OCI-LY7 (cell line): ENCODE data around the gene PFKM. TPM values are rescaled to one million over a fixed set of nuclear protein-coding genes. Genes with fewer than 3 reads are reported as not detected.

ENCODE experiments used
- BruUV-seq: library from RNA; stranded (reverse); fragments of 400-500 nt; replicated peaks from 2 replicates; lab custom pipeline; 2021; lab: Mats Ljungman, UMichigan
- CTCF ChIA-PET: fragments of 300-600 bp; sonication (Branson Sonifier 250); formaldehyde crosslinking; loops from one replicate; lab custom pipeline; 2022; ENCODE audit warnings: antibody characterized with exemption; ENCODE audit not compliant: unreplicated experiment; lab: Charles Lee
- POLR2A ChIA-PET: fragments of 300-600 bp; sonication (Branson Sonifier 250); formaldehyde crosslinking; loops from one replicate; lab custom pipeline; 2022; ENCODE audit warnings: antibody characterized with exemption; lab: Charles Lee
- DNase-seq: peaks from one replicate; pipeline ENCODE4 v3.0.0-alpha.2; 2015; ENCODE audit warnings: low spot score
- H2AFZ ChIP-seq: fragments of 200-600 bp; sonication (generic), shearing (Covaris generic); 2 replicates; pipeline ENCODE4 v1.6.1; 2014; ENCODE audit warnings: mild to moderate bottlenecking, antibody characterized with exemption, low read length, moderate library complexity
- H3K27ac ChIP-seq: fragments of 200-600 bp; sonication (generic); 2 replicates; pipeline ENCODE4 v1.5.1; 2014; ENCODE audit warnings: mixed run types, low read depth, mild to moderate bottlenecking, moderate library complexity, low read length, inconsistent platforms; ENCODE audit not compliant: poor library complexity, severe bottlenecking
- H3K36me3 ChIP-seq: fragments of 200-600 bp; sonication (generic); 2 replicates; pipeline ENCODE4 v1.6.1; 2014; ENCODE audit warnings: mild to moderate bottlenecking, antibody characterized with exemption, low read length, moderate library complexity, mixed read lengths; ENCODE audit not compliant: insufficient read depth
- H3K4me1 ChIP-seq: fragments of 200-600 bp; sonication (generic); 2 replicates; pipeline ENCODE4 v1.5.1; 2014; ENCODE audit warnings: mild to moderate bottlenecking, low read length; ENCODE audit not compliant: insufficient read depth, poor library complexity, severe bottlenecking
- H3K4me2 ChIP-seq: fragments of 200-600 bp; sonication (generic); 2 replicates; pipeline ENCODE4 v1.6.1; 2014; ENCODE audit warnings: mild to moderate bottlenecking, low read length
- H3K4me3 ChIP-seq: fragments of 200-600 bp; sonication (generic); 2 replicates; pipeline ENCODE4 v1.5.1; 2014; ENCODE audit warnings: mild to moderate bottlenecking, low read depth, low read length; ENCODE audit not compliant: poor library complexity, severe bottlenecking
- H3K79me2 ChIP-seq: fragments of 200-600 bp; sonication (generic); 2 replicates; pipeline ENCODE4 v1.6.1; 2016; ENCODE audit warnings: low read depth, mild to moderate bottlenecking, low read length, moderate library complexity, mixed read lengths; ENCODE audit not compliant: insufficient read depth
- H3K9me2 ChIP-seq: fragments of 200-600 bp; sonication (generic); 2 replicates; pipeline ENCODE4 v1.6.1; 2016; ENCODE audit warnings: mild to moderate bottlenecking, low read length, mixed read lengths; ENCODE audit not compliant: insufficient read depth
- H3K9me3 ChIP-seq: fragments of 200-600 bp; sonication (generic); 2 replicates; pipeline ENCODE4 v1.6.1; 2014; ENCODE audit warnings: mild to moderate bottlenecking, mixed run types, low read length, mixed read lengths
- H4K20me1 ChIP-seq: fragments of 200-600 bp; sonication (generic); 2 replicates; pipeline ENCODE4 v1.6.1; 2014; ENCODE audit warnings: mild to moderate bottlenecking, antibody characterized with exemption, low read length, moderate library complexity, mixed read lengths; ENCODE audit not compliant: insufficient read depth
- EZH2phosphoT487 ChIP-seq: fragments of 200-600 bp; sonication (generic); IDR thresholded peaks from 2 replicates; pipeline ENCODE4 v1.6.1; 2018; ENCODE audit warnings: low read depth, borderline replicate concordance, mild to moderate bottlenecking, mixed run types, antibody characterized with exemption, low read length, moderate library complexity, mixed read lengths
- intact Hi-C: fragments of 100-400 bp; cut with micrococcal nuclease; formaldehyde crosslinking; loops from one replicate; pipeline ENCODE4 v1.10.0; 2022; ENCODE audit not compliant: unreplicated experiment
- total RNA-seq, 2 experiments: library from RNA; depleted of rRNA in 1 of 2; stranded (reverse); fragments of >200 nt in 1 of 2; shearing (Covaris generic) in 1 of 2; gene quantifications; 2 replicates each; pipeline ENCODE4 v1.2.3, GENCODE V29; 2014 to 2022
- TF ChIP-seq, protein P1 (sequence below): fragments of 200-600 bp; sonication (generic); conservative IDR thresholded peaks from 2 replicates; pipeline ENCODE4 v1.5.1; 2014; ENCODE audit warnings: mild to moderate bottlenecking, antibody characterized with exemption, low read length, moderate library complexity, mixed read lengths

Gene PFKM
- total RNA-seq, 2 experiments from 2014 or later = 37.4 to 80.1 TPM

DNA sequence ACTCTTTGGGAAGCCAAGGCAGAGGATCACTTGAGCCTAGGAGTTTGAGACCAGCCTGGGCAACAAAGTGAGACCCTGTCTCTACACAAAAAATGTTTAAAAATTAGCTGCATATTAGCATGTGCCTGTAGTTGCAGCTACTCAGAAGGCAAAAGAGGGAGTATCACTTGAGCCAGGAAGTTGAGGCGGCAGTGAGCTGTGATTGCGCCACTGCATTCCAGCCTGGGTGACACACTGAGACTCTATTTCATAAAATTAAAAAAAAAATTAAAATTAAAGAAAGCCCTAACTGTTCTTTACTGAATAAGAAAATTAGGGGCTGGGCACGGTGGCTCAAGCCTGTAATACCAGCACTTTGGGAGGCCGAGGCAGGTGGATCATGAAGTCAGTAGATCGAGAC lies 40.3 kb upstream of the PFKM start:
- H3K27ac ChIP-seq = no peak overlapping the region
- no peak overlapping the region for H3K4me3 ChIP-seq
- peaks cover 9% of the 10 kb centered on the region for H3K9me3 ChIP-seq
- no peak for TF ChIP-seq EZH2phosphoT487
- TF ChIP-seq, protein P1, sequence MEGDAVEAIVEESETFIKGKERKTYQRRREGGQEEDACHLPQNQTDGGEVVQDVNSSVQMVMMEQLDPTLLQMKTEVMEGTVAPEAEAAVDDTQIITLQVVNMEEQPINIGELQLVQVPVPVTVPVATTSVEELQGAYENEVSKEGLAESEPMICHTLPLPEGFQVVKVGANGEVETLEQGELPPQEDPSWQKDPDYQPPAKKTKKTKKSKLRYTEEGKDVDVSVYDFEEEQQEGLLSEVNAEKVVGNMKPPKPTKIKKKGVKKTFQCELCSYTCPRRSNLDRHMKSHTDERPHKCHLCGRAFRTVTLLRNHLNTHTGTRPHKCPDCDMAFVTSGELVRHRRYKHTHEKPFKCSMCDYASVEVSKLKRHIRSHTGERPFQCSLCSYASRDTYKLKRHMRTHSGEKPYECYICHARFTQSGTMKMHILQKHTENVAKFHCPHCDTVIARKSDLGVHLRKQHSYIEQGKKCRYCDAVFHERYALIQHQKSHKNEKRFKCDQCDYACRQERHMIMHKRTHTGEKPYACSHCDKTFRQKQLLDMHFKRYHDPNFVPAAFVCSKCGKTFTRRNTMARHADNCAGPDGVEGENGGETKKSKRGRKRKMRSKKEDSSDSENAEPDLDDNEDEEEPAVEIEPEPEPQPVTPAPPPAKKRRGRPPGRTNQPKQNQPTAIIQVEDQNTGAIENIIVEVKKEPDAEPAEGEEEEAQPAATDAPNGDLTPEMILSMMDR = no peak
- CTCF ChIA-PET = no interaction called here
- no TSS peak for BruUV-seq
- H2AFZ ChIP-seq = no peak overlapping the region
- H3K4me2 ChIP-seq = no peak overlapping the region
- no peaks in the 10 kb centered on the region for H3K9me2 ChIP-seq
- peaks cover 90% of the 10 kb centered on the region for H3K36me3 ChIP-seq
- H3K4me1 ChIP-seq = no peaks in the 10 kb centered on the region
- no peaks in the 10 kb centered on the region for H3K79me2 ChIP-seq
- H4K20me1 ChIP-seq = no peaks in the 10 kb centered on the region
- intact Hi-C loops = no loop called here
- DNase-seq = no peak
- POLR2A ChIA-PET = no interaction called here

DNA sequence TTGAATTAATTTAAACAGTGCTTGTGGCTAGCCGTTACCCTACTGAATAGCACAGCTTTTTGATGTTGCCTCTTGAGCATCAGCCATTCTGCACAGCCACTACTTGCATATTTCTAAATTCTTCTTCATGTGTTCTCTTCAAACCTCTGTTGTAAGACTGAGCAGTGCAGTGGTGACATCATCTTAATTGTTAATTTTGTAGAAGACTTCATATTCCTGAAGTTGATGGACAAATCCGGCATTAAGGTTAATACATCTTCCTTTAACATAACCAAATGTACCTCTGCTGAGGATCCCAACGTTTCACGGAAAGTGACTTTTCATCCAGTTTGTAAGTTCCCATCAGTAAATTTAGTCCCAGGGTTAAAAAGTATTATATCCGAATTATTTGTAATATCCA lies 38.9 kb upstream of the PFKM start:
- no peak for TF ChIP-seq EZH2phosphoT487
- TF ChIP-seq, protein P1 = no peak
- Histone ChIP-seq H2AFZ (no peak overlapping the region), H3K9me3 (peaks cover 9% of the 10 kb centered on the region), H3K36me3 (peaks cover 90% of the 10 kb centered on the region), H4K20me1 (no peaks in the 10 kb centered on the region), H3K79me2 (no peaks in the 10 kb centered on the region), H3K4me1 (no peaks in the 10 kb centered on the region), H3K27ac (no peak overlapping the region), H3K4me3 (no peak overlapping the region), H3K9me2 (no peaks in the 10 kb centered on the region), H3K4me2 (no peak overlapping the region)
- CTCF ChIA-PET = no interaction called here
- no peak for DNase-seq
- POLR2A ChIA-PET = no interaction called here
- no TSS peak for BruUV-seq
- intact Hi-C loops = no loop called here

DNA sequence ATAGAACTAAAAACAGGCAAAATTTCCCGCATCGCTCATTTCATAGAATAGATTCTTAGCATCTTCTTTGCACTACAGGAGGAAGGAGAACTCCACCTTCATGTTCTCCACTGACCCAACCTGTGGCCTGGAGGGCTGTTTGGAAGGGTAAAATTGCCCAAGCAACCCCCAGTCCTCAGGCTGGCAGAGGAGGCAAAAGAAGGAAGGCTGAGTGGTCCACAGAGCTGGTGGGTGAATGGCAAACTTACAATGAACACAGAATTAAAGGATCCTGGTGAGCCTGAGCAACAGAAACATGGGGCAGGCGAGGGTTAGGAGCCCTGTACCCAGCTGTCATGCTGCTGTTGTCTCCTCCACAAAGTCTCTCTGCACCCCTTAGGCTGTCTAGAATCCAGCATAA lies 38.3 kb upstream of the PFKM start:
- Histone ChIP-seq H3K4me1 (no peaks in the 10 kb centered on the region), H4K20me1 (no peaks in the 10 kb centered on the region), H3K9me2 (no peaks in the 10 kb centered on the region), H3K4me2 (no peak overlapping the region), H3K27ac (no peak overlapping the region), H3K79me2 (no peaks in the 10 kb centered on the region), H2AFZ (no peak overlapping the region), H3K4me3 (no peak overlapping the region), H3K36me3 (peaks cover 90% of the 10 kb centered on the region), H3K9me3 (peaks cover 9% of the 10 kb centered on the region)
- TF ChIP-seq, protein P1 = no peak
- TF ChIP-seq EZH2phosphoT487 = no peak
- no peak for DNase-seq
- CTCF ChIA-PET = no interaction called here
- POLR2A ChIA-PET = interaction anchor here (0.8 kb wide), 1 partner anchor 72 kb away, joined by 4 read pairs; no protein-coding TSS in a partner anchor
- no TSS peak for BruUV-seq
- intact Hi-C loops = no loop called here
